Neuronal stem cell (in vitro differentiated cells): ENCODE data around the gene ADAP1.

Experiments used
- DNase-seq: peaks from one replicate; pipeline ENCODE4 v3.0.0-alpha.2; 2013; ENCODE audit warnings: low spot score
- H2AFZ ChIP-seq: one replicate; pipeline ENCODE4 v1.6.1; 2013; ENCODE audit warnings: mild to moderate bottlenecking, low read length, inconsistent platforms
- H2AK5ac ChIP-seq: 2 replicates; pipeline ENCODE4 v1.6.1; 2013; ENCODE audit warnings: low read depth, mild to moderate bottlenecking, inconsistent platforms, low read length, moderate library complexity, mixed read lengths
- H2BK120ac ChIP-seq: 2 replicates; pipeline ENCODE4 v1.6.1; 2013; ENCODE audit warnings: low read depth, mild to moderate bottlenecking, inconsistent platforms, low read length, moderate library complexity, mixed read lengths
- H2BK12ac ChIP-seq: one replicate; pipeline ENCODE4 v1.6.1; 2013; ENCODE audit warnings: low read length, inconsistent platforms
- H2BK15ac ChIP-seq: 2 replicates; pipeline ENCODE4 v1.6.1; 2013; ENCODE audit warnings: mild to moderate bottlenecking, low read length, inconsistent platforms, mixed read lengths
- H2BK5ac ChIP-seq: one replicate; pipeline ENCODE4 v1.6.1; 2013; ENCODE audit warnings: inconsistent platforms, mild to moderate bottlenecking, low read length, moderate library complexity
- H3K14ac ChIP-seq: one replicate; pipeline ENCODE4 v1.6.1; 2013; ENCODE audit warnings: low read length, inconsistent platforms
- H3K18ac ChIP-seq: 2 replicates; pipeline ENCODE4 v1.6.1; 2013; ENCODE audit warnings: low read length, inconsistent platforms
- H3K23ac ChIP-seq: 2 replicates; pipeline ENCODE4 v1.6.1; 2013; ENCODE audit warnings: low read depth, mild to moderate bottlenecking, mixed read lengths, low read length, inconsistent platforms; ENCODE audit not compliant: poor library complexity
- H3K27ac ChIP-seq: replicated peaks from 3 replicates; pipeline ENCODE4 v1.5.1; 2013; ENCODE audit warnings: low read length, inconsistent platforms
- H3K27me3 ChIP-seq, 3 experiments: 2 replicates each; pipeline ENCODE4 v1.6.1; 2013; ENCODE audit warnings: low read length in 3 of 3, mild to moderate bottlenecking in 2 of 3, inconsistent platforms in 1 of 3, low read depth in 1 of 3, mixed read lengths in 1 of 3, moderate library complexity in 1 of 3; ENCODE audit not compliant: control insufficient read depth in 3 of 3, insufficient read depth in 3 of 3
- H3K36me3 ChIP-seq, 2 donors: replicated peaks in 1 of 2; 2 replicates each; pipeline ENCODE4 v1.6.1; 2013; ENCODE audit warnings: low read length in 2 of 2; ENCODE audit not compliant: control insufficient read depth in 2 of 2, insufficient read depth in 2 of 2
- H3K4ac ChIP-seq: 2 replicates; pipeline ENCODE4 v1.6.1; 2013; ENCODE audit warnings: inconsistent platforms, mild to moderate bottlenecking, low read length, moderate library complexity
- H3K4me1 ChIP-seq, 2 donors: 1 replicate in 1 of 2; 2 replicates in 1 of 2; pipeline ENCODE4 v1.6.1; 2013; ENCODE audit warnings: low read length in 2 of 2, low read depth in 1 of 2; ENCODE audit not compliant: control insufficient read depth in 2 of 2, insufficient read depth in 1 of 2
- H3K4me2 ChIP-seq: one replicate; pipeline ENCODE4 v1.6.1; 2013; ENCODE audit warnings: mild to moderate bottlenecking, low read length, inconsistent platforms; ENCODE audit not compliant: insufficient read depth, poor library complexity, severe bottlenecking
- H3K4me3 ChIP-seq, 2 donors: 2 replicates each; pipeline ENCODE4 v1.5.1; 2013; ENCODE audit warnings: low read length in 2 of 2, mild to moderate bottlenecking in 2 of 2, inconsistent platforms in 1 of 2, moderate library complexity in 1 of 2
- H3K79me1 ChIP-seq: one replicate; pipeline ENCODE4 v1.6.1; 2013; ENCODE audit warnings: low read depth, mild to moderate bottlenecking, inconsistent platforms, low read length, moderate library complexity
- H3K9ac ChIP-seq: one replicate; pipeline ENCODE4 v1.6.1; 2013; ENCODE audit warnings: mild to moderate bottlenecking, low read depth, low read length, inconsistent platforms; ENCODE audit not compliant: poor library complexity
- H3K9me3 ChIP-seq, 2 donors: replicated peaks in 1 of 2; 2 replicates each; pipeline versions ENCODE3 to v1.6.1; 2013; ENCODE audit warnings: low read length in 2 of 2, mild to moderate bottlenecking in 2 of 2, inconsistent platforms in 1 of 2, low read depth in 1 of 2, mixed read lengths in 1 of 2, moderate library complexity in 1 of 2; ENCODE audit not compliant: control insufficient read depth in 2 of 2, insufficient read depth in 1 of 2
- H4K8ac ChIP-seq: one replicate; pipeline ENCODE4 v1.6.1; 2013; ENCODE audit warnings: low read depth, mild to moderate bottlenecking, inconsistent platforms, low read length, moderate library complexity
- H4K91ac ChIP-seq: one replicate; pipeline ENCODE4 v1.6.1; 2013; ENCODE audit warnings: low read length, low read depth, mild to moderate bottlenecking, inconsistent platforms; ENCODE audit not compliant: poor library complexity
- WGBS, 2 donors: extraction: QIAGEN DNeasy Blood & Tissue Kit; methylation state at CpG; one replicate each; pipeline ENCODE4 v1.1.7; 2013; ENCODE audit warnings: missing lambda C conversion rate in 2 of 2, mixed read lengths in 1 of 2; ENCODE audit not compliant: insufficient read length in 2 of 2, insufficient replicate concordance in 1 of 2; ENCODE audit errors: extremely low coverage in 2 of 2; 5-methylcytosine and 5-hydroxymethylcytosine counted together

The ADAP1 gene

DNA sequence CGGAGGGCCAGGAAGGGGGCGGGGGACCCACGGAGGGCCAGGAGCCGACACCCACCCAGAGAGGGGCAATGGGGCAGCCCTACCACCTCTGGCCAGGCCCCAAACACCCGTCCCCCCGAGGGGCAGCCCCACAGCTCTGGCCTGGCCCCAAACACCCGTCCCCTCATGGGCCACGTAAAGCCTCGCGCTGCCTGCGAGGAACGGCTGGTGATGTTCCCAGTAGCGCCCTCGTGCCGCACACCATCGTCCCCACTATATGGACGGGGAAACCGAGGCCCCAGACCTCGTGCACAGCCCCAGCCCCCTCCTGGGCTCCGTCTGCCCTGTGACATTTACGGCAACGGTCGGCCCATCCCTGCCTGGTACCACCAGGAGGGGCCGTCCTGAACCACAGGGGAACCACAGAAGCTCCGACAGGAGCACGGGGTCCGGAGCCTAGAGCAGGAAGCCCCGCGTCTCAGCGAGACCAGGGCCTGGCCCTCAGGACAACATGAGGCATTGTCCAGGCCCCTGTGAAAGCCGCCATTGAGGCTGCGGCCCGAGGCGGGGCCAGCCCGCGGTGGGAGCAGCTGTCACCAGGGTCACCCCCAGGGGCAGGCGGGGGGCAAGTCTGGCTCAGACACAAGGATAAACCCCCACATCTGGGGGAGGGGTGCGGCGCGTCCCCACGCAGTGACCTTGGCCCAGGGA is 42.5 kb downstream of the ADAP1 start:
- Histone ChIP-seq H3K27ac (no peak overlapping the region), H3K9me3 (peaks cover 0 to 2% of the 10 kb centered on the region in 2 donors), H3K4me1 (peaks cover 0 to 18% of the 10 kb centered on the region in 2 donors), H3K18ac (peak overlapping the region; percentile 28), H3K4me3 (no peak overlapping the region), H3K14ac (no peak overlapping the region), H2BK120ac (no peak overlapping the region), H3K79me1 (peaks cover 9% of the 10 kb centered on the region), H4K91ac (no peak overlapping the region), H2AK5ac (peak overlapping the region; percentile 75), H2AFZ (no peak overlapping the region), H3K23ac (no peak overlapping the region), H3K27me3 (peaks cover 3 to 54% (median 19%) of the 10 kb centered on the region in 3 experiments), H3K9ac (no peak overlapping the region), H4K8ac (no peak overlapping the region), H3K4ac (no peak overlapping the region), H2BK5ac (peak overlapping the region; percentile 82), H3K36me3 (no peaks in the 10 kb centered on the region), H2BK12ac (no peak overlapping the region), H2BK15ac (peak overlapping the region; percentile 26), H3K4me2 (no peak overlapping the region)
- WGBS, 2 donors: no CpG with 5 or more reads among the region's 41 CpGs
- DNase-seq: no peak

DNA sequence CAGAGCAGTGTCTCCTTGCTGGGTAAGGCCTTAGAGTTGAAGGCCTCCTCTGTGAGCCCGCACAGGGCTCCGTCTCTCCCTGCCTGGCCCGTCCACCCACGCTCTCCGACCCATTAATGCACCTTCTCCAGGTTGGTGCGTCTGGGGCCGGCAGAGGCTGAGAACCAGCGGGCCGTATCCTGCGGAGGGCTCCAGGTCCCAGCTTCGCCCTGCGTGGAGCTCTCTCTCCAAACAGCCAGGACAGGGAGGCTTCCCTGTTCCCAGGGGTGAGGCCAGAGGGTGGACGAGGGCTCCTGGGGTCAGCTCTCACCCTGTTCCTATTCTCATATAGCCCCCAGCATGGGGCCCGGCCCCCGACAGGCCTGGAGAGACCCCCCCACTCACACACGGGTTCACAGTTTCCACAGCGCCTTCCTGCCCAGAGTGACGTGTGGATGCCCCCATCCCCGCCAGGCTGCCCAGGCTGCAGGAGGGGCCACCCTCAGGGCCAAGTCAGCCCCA is 43.5 kb downstream of the ADAP1 start:
- Histone ChIP-seq H2BK5ac (peak overlapping the region; percentile 39), H3K4me1 (peaks cover 0 to 10% of the 10 kb centered on the region in 2 donors), H4K91ac (no peak overlapping the region), H3K9ac (peak overlapping the region; percentile 12), H3K9me3 (peaks cover 0 to 2% of the 10 kb centered on the region in 2 donors), H2BK15ac (no peak overlapping the region), H3K27me3 (peaks cover 3 to 50% (median 21%) of the 10 kb centered on the region in 3 experiments), H4K8ac (no peak overlapping the region), H3K14ac (no peak overlapping the region), H3K4me3 (no peak overlapping the region), H3K23ac (peak overlapping the region; percentile 1), H2BK120ac (no peak overlapping the region), H3K4ac (no peak overlapping the region), H3K18ac (peak overlapping the region; percentile 17), H2AFZ (no peak overlapping the region), H2AK5ac (peak overlapping the region; percentile 75), H3K36me3 (no peaks in the 10 kb centered on the region), H3K79me1 (peaks cover 9% of the 10 kb centered on the region), H3K4me2 (no peak overlapping the region), H3K27ac (no peak overlapping the region), H2BK12ac (no peak overlapping the region)
- DNase-seq: no peak
- WGBS, 2 donors: no CpG with 5 or more reads among the region's 19 CpGs

GRCh38 chr7:910441-910861 is 44.0 kb downstream of the ADAP1 start:
- Histone ChIP-seq H2BK15ac (no peak overlapping the region), H2BK5ac (peak overlapping the region; percentile 39), H4K8ac (no peak overlapping the region), H3K79me1 (peaks cover 9% of the 10 kb centered on the region), H3K18ac (no peak overlapping the region), H2BK120ac (no peak overlapping the region), H3K36me3 (no peaks in the 10 kb centered on the region), H2AK5ac (peak overlapping the region; percentile 96), H3K23ac (peak overlapping the region; percentile 1), H3K4ac (no peak overlapping the region), H3K4me2 (no peak overlapping the region), H3K4me3 (no peak overlapping the region), H3K27ac (no peak overlapping the region), H3K14ac (no peak overlapping the region), H2AFZ (no peak overlapping the region), H4K91ac (no peak overlapping the region), H3K9me3 (peaks cover 0 to 2% of the 10 kb centered on the region in 2 donors), H3K4me1 (peaks cover 0 to 6% of the 10 kb centered on the region in 2 donors), H3K9ac (no peak overlapping the region), H2BK12ac (no peak overlapping the region), H3K27me3 (peaks cover 3 to 45% (median 21%) of the 10 kb centered on the region in 3 experiments)
- WGBS, 2 donors: no CpG with 5 or more reads among the region's 11 CpGs
- no peak for DNase-seq
